ENCODE data around the gene ACBD4. TPM values are rescaled to one million over a fixed set of nuclear protein-coding genes. Genes with fewer than 3 reads are reported as not detected.

The ACBD4 gene
- total RNA-seq = 4.1 and 5.3 TPM in 2 replicates

GRCh38 chr17:45135192-45135977 is at the start of gene ACBD4:
Gene ACBD4 (plus strand): TSS chr17:45135687. CDS start chr17:45136145, 458 bp downstream.

GRCh38 chr17:45132320-45132571 is 3.2 kb upstream of the ACBD4 start, which contains the start of gene PLCD3:
Gene PLCD3 (minus strand): TSS chr17:45132515. CDS start chr17:45132410, 105 bp downstream.

GRCh38 chr17:45148183-45149036 is 12.9 kb downstream of the ACBD4 start, which contains the start of gene HEXIM1:
Gene HEXIM1 (plus strand): TSS chr17:45148475. CDS start chr17:45149191, 716 bp downstream.

GRCh38 chr17:45161288-45162024 is 26.0 kb downstream of the ACBD4 start, which contains the start of gene HEXIM2:
Gene HEXIM2 (plus strand): TSS chr17:45161875. CDS start chr17:45162794, 919 bp downstream.

Other genes with a start within 250 kb of the ACBD4 start
- 58.0 and 87.7 TPM in 2 replicates for gene EFTUD2, start 236.2 kb upstream of the ACBD4 start, total RNA-seq
- gene GFAP, start 220.2 kb upstream of the ACBD4 start, total RNA-seq = not detected in 2 replicates
- 0.24 TPM in 1 of 2 replicates, not detected in the other for gene KIF18B, start 187.9 kb upstream of the ACBD4 start, total RNA-seq
- not detected in 2 replicates for gene C1QL1, start 167.4 kb upstream of the ACBD4 start, total RNA-seq
- 37.8 and 43.9 TPM in 2 replicates for gene DCAKD, start 84.1 kb upstream of the ACBD4 start, total RNA-seq
- 56.7 and 65.1 TPM in 2 replicates for gene NMT1, start 74.4 kb upstream of the ACBD4 start, total RNA-seq
- 68.0 and 144 TPM in 2 replicates for gene PLCD3, start 3.2 kb upstream of the ACBD4 start, total RNA-seq
- 6.6 and 6.7 TPM in 2 replicates for gene HEXIM1, start 12.8 kb downstream of the ACBD4 start, total RNA-seq
- gene HEXIM2, start 26.2 kb downstream of the ACBD4 start, total RNA-seq = 4.1 and 7.9 TPM in 2 replicates
- gene FMNL1, start 86.2 kb downstream of the ACBD4 start, total RNA-seq = 0.85 and 6.0 TPM in 2 replicates
- gene SPATA32, start 126.4 kb downstream of the ACBD4 start, total RNA-seq = not detected in 2 replicates
- 1.4 and 1.5 TPM in 2 replicates for gene MAP3K14, start 181.3 kb downstream of the ACBD4 start, total RNA-seq

Data from tracheal epithelial cell (primary cell).